K562 (cell line): ENCODE data around the gene PDZRN3. TPM values are rescaled to one million over a fixed set of nuclear protein-coding genes. Genes with fewer than 3 reads are reported as not detected.

Source experiments
- CC2D1A ChIP-seq: fragments of 450-650 bp; IDR thresholded peaks from 2 replicates; pipeline ENCODE4 v1.6.1; 2017; ENCODE audit warnings: mild to moderate bottlenecking
- ELF1 ChIP-seq: fragments of 200-800 bp; sonication (Bioruptor generic); IDR thresholded peaks from 2 replicates; pipeline ENCODE4 v1.6.1; 2016; ENCODE audit warnings: missing genetic modification characterization, missing compliant biosample characterization
- ETV6 ChIP-seq, 3 experiments: fragments of 150-350 bp in 1 of 3; sonication (generic) in 1 of 3; formaldehyde crosslinking in 1 of 3; IDR thresholded peaks; 2 replicates each; pipeline versions ENCODE4 v1.6.1 to v1.8.0; 2014 to 2022; ENCODE audit warnings: borderline replicate concordance in 2 of 3, low read depth in 2 of 3, antibody characterized with exemption in 1 of 3, low read length in 1 of 3, mild to moderate bottlenecking in 1 of 3, missing genetic modification reagents in 1 of 3
- GATAD2A ChIP-seq: fragments of 450-650 bp; IDR thresholded peaks from 2 replicates; pipeline ENCODE4 v1.6.1; 2017
- ILF3 ChIP-seq: fragments of 450-650 bp; IDR thresholded peaks from 2 replicates; pipeline ENCODE4 v1.6.1; 2018; ENCODE audit warnings: antibody characterized with exemption, mild to moderate bottlenecking, moderate library complexity, borderline replicate concordance
- NR2F6 ChIP-seq: fragments of 450-650 bp; formaldehyde crosslinking; IDR thresholded peaks from 2 replicates; pipeline ENCODE4 v1.4.0; 2020; ENCODE audit warnings: mild to moderate bottlenecking
- SMAD1 ChIP-seq: fragments of 150-350 bp; IDR thresholded peaks from 2 replicates; pipeline ENCODE4 v1.6.1; 2014; ENCODE audit warnings: low read length, low read depth; ENCODE audit not compliant: partially characterized antibody
- ZNF324 ChIP-seq: fragments of 250-450 bp; sonication (Bioruptor Pico); IDR thresholded peaks from 2 replicates; pipeline ENCODE4 v1.4.0; 2020; ENCODE audit warnings: mild to moderate bottlenecking
- ZNF717 ChIP-seq: fragments of 250-450 bp; sonication (Bioruptor Pico); IDR thresholded peaks from 2 replicates; pipeline ENCODE4 v1.5.0; 2021
- polyA plus RNA-seq, 8 experiments: library from polyadenylated mRNA; depleted of rRNA in 4 of 8; stranded (reverse) in 5 of 8; unstranded in 3 of 8; fragments of >200 nt; fragmentation: Nextera tagmentation in 2 of 8; fragmentation: Illumina TruSeq in 1 of 8; extraction: Ambion mirVana in 2 of 8; extraction: Trizol in 1 of 8; gene quantifications; 2 replicates each; pipeline versions ENCODE4 v1.2.1 to v1.2.3, GENCODE V29; 2011 to 2014; ENCODE audit warnings: inconsistent platforms in 1 of 8, missing spikeins in 1 of 8
- total RNA-seq, 7 experiments: library from RNA; depleted of rRNA in 6 of 7; stranded (reverse); fragments of >200 nt in 6 of 7; fragmentation: Illumina TruSeq in 2 of 7; extraction: Trizol in 2 of 7; gene quantifications; 2 replicates each; pipeline versions ENCODE4 v1.2.1 to v1.2.3, GENCODE V29; 2011 to 2021; ENCODE audit warnings: low replicate concordance in 1 of 7
- TF ChIP-seq, protein P1 (sequence below): sonication (generic); formaldehyde crosslinking; IDR thresholded peaks from 2 replicates; pipeline ENCODE4 v1.9.0; 2022; ENCODE audit warnings: mild to moderate bottlenecking, missing genetic modification reagents
- TF ChIP-seq, protein P2 (sequence below): IDR thresholded peaks from 2 replicates; pipeline ENCODE4 v1.6.1; 2014; ENCODE audit warnings: antibody characterized with exemption
- TF ChIP-seq, protein P3 (sequence below): fragments of 450-650 bp; IDR thresholded peaks from 2 replicates; pipeline ENCODE4 v1.6.1; 2016; ENCODE audit warnings: missing biosample characterization, missing genetic modification characterization

PDZRN3 gene
- total and polyA plus RNA-seq, 9 of the 15 experiments (the other 6 are each of a cell fraction or from before 2014, with no cell fraction given), result 0.16 TPM; not detected in 8

DNA sequence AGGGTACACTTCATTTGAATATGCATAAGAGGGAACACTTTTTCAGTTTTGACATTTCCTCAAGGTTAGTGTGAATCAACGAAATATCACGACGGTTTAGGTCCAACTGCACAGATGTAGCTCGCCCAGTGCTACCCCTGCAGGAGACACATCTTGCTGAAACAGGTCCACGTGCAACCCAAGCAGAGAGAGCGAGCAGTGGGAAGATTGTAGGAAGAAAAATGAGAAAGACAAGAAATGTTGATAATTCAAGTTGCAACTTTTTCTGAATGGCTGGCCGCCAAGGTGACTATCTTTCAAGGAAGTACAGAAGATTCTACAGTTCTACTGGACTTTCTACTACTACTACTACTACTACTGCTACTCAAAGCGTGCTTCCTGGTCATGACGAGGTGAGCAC is 231.7 kb downstream of the PDZRN3 start (continued):
- TF ChIP-seq, protein P1, sequence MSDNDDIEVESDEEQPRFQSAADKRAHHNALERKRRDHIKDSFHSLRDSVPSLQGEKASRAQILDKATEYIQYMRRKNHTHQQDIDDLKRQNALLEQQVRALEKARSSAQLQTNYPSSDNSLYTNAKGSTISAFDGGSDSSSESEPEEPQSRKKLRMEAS, result no peak
- TF ChIP-seq NR2F6 (CRISPR knock-in tag), result no peak
- TF ChIP-seq ZNF717 (CRISPR knock-in tag), result no peak
- TF ChIP-seq ZNF324 (CRISPR knock-in tag), result no peak
- no peak for TF ChIP-seq CC2D1A
- no peak for TF ChIP-seq GATAD2A
- TF ChIP-seq, protein P2, sequence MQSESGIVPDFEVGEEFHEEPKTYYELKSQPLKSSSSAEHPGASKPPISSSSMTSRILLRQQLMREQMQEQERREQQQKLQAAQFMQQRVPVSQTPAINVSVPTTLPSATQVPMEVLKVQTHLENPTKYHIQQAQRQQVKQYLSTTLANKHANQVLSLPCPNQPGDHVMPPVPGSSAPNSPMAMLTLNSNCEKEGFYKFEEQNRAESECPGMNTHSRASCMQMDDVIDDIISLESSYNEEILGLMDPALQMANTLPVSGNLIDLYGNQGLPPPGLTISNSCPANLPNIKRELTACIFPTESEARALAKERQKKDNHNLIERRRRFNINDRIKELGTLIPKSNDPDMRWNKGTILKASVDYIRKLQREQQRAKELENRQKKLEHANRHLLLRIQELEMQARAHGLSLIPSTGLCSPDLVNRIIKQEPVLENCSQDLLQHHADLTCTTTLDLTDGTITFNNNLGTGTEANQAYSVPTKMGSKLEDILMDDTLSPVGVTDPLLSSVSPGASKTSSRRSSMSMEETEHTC, result no peak
- TF ChIP-seq SMAD1, result no peak
- TF ChIP-seq ILF3, result no peak
- TF ChIP-seq ETV6 (IDR thresholded peaks at IDR 0.05; ENCODE audit: borderline replicate concordance in 1 of 2, low read depth in 2 of 2, low read length in 1 of 2), result no peak
- TF ChIP-seq ETV6 (CRISPR knock-in tag; IDR thresholded peaks at IDR 0.05; ENCODE audit: borderline replicate concordance), result no peak
- TF ChIP-seq ELF1 (tag), result no peak
- TF ChIP-seq, protein P3, sequence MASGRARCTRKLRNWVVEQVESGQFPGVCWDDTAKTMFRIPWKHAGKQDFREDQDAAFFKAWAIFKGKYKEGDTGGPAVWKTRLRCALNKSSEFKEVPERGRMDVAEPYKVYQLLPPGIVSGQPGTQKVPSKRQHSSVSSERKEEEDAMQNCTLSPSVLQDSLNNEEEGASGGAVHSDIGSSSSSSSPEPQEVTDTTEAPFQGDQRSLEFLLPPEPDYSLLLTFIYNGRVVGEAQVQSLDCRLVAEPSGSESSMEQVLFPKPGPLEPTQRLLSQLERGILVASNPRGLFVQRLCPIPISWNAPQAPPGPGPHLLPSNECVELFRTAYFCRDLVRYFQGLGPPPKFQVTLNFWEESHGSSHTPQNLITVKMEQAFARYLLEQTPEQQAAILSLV (tag), result no peak
- TF ChIP-seq, all 486 proteins: peak for 0
